ENCODE data around the gene DDI2. TPM values are rescaled to one million over a fixed set of nuclear protein-coding genes. Genes with fewer than 3 reads are reported as not detected.

DDI2 gene
- total and polyA plus RNA-seq, 10 of the 15 experiments (the other 5 are each of a cell fraction or from before 2014, with no cell fraction given) = 3.3 to 33.1 (median 11.6) TPM

GRCh38 chr1:15603050-15603965 is 13.9 kb upstream of the DDI2 start:
- FAIRE-seq = peak; percentile 95
- ChIA-PET SMC1A (ENCODE audit: uncharacterized antibody, unreplicated experiment) (interaction anchor here (1.1 to 1.8 kb wide), 6 partner anchors 11 to 24 kb away, joined by 3 to 5 read pairs (median 4); no protein-coding TSS in a partner anchor), RAD21 (ENCODE audit: unreplicated experiment) (interaction anchor here (0.7 to 1.4 kb wide), 5 partner anchors 12 to 382 kb away, joined by 3 to 7 read pairs (median 3); no protein-coding TSS in a partner anchor), CTCF (interaction anchor here (0.8 to 1.6 kb wide), 6 partner anchors 11 to 188 kb away, joined by 3 to 8 read pairs (median 4); partner anchors contain the start of gene DDI2), POLR2A (interaction anchor here (0.6 to 2.4 kb wide), 6 partner anchors 9 to 77 kb away, joined by 3 to 18 read pairs (median 4); partner anchors contain the start of gene DNAJC16)
- peak overlapping the region; percentile 94 for H3K4me2 ChIP-seq (ENCODE audit: control insufficient read depth, insufficient read depth)
- H3K4me3 ChIP-seq = peak overlapping the region; percentile 69
- no peaks in the 10 kb centered on the region for H3K27me3 ChIP-seq (replicated peaks in 1 of 2; ENCODE audit: control insufficient read depth in 2 of 2, insufficient read depth in 2 of 2, low read length in 1 of 2)
- H4K20me1 ChIP-seq (ENCODE audit: control insufficient read depth, insufficient read depth) = no peaks in the 10 kb centered on the region
- H2AFZ ChIP-seq (ENCODE audit: control insufficient read depth, low read depth, low read length) = peak overlapping the region; percentile 97
- H3K27ac ChIP-seq (ENCODE audit: control insufficient read depth, insufficient read depth) = no peak overlapping the region
- no peaks in the 10 kb centered on the region for H3K79me2 ChIP-seq (ENCODE audit: control insufficient read depth, insufficient read depth, low read length)
- intact Hi-C loops (cut with micrococcal nuclease; ENCODE audit: unreplicated experiment) (no loop called here), in situ Hi-C loops (cut with MboI) (no loop called here)
- WGBS (ENCODE audit: insufficient coverage, insufficient replicate concordance, low lambda C conversion rate, missing lambda C conversion rate) = 17% methylated on average over 56 of the region's 56 CpGs
- peak; percentile 100 for ATAC-seq
- peak; percentile 77 for DNase-seq (ENCODE audit: low read depth, low spot score)
- no peak overlapping the region for H3K9ac ChIP-seq (ENCODE audit: control insufficient read depth, insufficient read depth, low read length)
- no TSS peak for BruUV-seq (replicated peaks)
- no peaks in the 10 kb centered on the region for H3K36me3 ChIP-seq (ENCODE audit: control insufficient read depth in 2 of 2, insufficient read depth in 2 of 2, low read length in 1 of 2)
- peaks cover 6% of the 10 kb centered on the region for H3K4me1 ChIP-seq (ENCODE audit: control insufficient read depth, insufficient read depth, low read length)
- H3K9me3 ChIP-seq (replicated peaks; ENCODE audit: control insufficient read depth, insufficient read depth, low read length) = peaks cover 3% of the 10 kb centered on the region; the same call in 2 of the 3 replicates
- TF ChIP-seq TARDBP (IDR thresholded peaks at IDR 0.05; ENCODE audit: borderline replicate concordance) (peak; percentile 56; the same call in 1 of the 2 replicates), NR2C1 (IDR thresholded peaks at IDR 0.05) (no peak), CREM (IDR thresholded peaks at IDR 0.05; ENCODE audit: low read depth) (0 out of 2 replicates have a peak, but pooled peaks have one; percentile 5), SP1 (IDR thresholded peaks at IDR 0.05; ENCODE audit: low read depth, low read length) (peak; percentile 89), CUX1 (IDR thresholded peaks at IDR 0.05; ENCODE audit: insufficient replicate concordance, low read depth, low read length) (no peak), MXI1 (IDR thresholded peaks at IDR 0.05; ENCODE audit: low read depth, low read length) (peak; percentile 81), USF1 (IDR thresholded peaks at IDR 0.05; ENCODE audit: borderline replicate concordance, extremely low read length, insufficient read depth, low read depth, low read length) (peak; percentile 100), EGR1 (IDR thresholded peaks at IDR 0.05; ENCODE audit: borderline replicate concordance in 1 of 2, low read depth in 2 of 2, low read length in 2 of 2) (peak in 1 of 2 experiments; percentile 78; a peak in 1 of 3 replicates), MTA2 (IDR thresholded peaks at IDR 0.05; ENCODE audit: low read depth) (no peak), ZNF687 (IDR thresholded peaks at IDR 0.05) (peak; percentile 98)

Measured in GM12878 (cell line).